Measurements from ENCODE around the gene PGAP6.
A peak's percentile ranks its signal among the peaks of the same experiment; 100 is the strongest.

Gene PGAP6

GRCh38 chr16:426906-427249, 45.1 kb upstream of the PGAP6 start:
- no peaks in the 10 kb centered on the region for H4K20me1 ChIP-seq (ENCODE audit: insufficient read depth, low read length)
- H3K27ac ChIP-seq (ENCODE audit: low read length), result no peak overlapping the region
- H3K4me2 ChIP-seq (ENCODE audit: low read depth, low read length), result peak overlapping the region; percentile 97
- H3K27me3 ChIP-seq (replicated peaks; ENCODE audit: insufficient read depth, low read length), result peaks cover 10% of the 10 kb centered on the region; the same call in 1 of the 2 replicates
- no peak for TF ChIP-seq CTCF (IDR thresholded peaks at IDR 0.05; ENCODE audit: low read length)
- no peak for TF ChIP-seq EZH2 (optimal IDR thresholded peaks at IDR 0.05; ENCODE audit: low read depth, low read length)
- no peak for TF ChIP-seq EZH2phosphoT487 (IDR thresholded peaks at IDR 0.05; ENCODE audit: low read length)
- no peaks in the 10 kb centered on the region for H3K36me3 ChIP-seq (replicated peaks; ENCODE audit: insufficient read depth, low read length)
- peak overlapping the region; percentile 72; the same call in 1 of the 2 replicates for H3K4me3 ChIP-seq (ENCODE audit: low read length)
- no peaks in the 10 kb centered on the region for H3K9me2 ChIP-seq (replicated peaks; ENCODE audit: insufficient read depth, low read length)
- no peaks in the 10 kb centered on the region for H3F3A ChIP-seq (ENCODE audit: insufficient read depth, low read length)
- no peaks in the 10 kb centered on the region for H3K9me3 ChIP-seq (replicated peaks; ENCODE audit: insufficient read depth, low read length)
- H2AFZ ChIP-seq (ENCODE audit: low read length), result no peak overlapping the region
- H3K79me2 ChIP-seq (ENCODE audit: low read length), result peaks cover 42% of the 10 kb centered on the region
- DNase-seq, result no peak
- H3K4me1 ChIP-seq (ENCODE audit: low read length), result peaks cover 12% of the 10 kb centered on the region
- H3K9ac ChIP-seq (ENCODE audit: low read length), result peak overlapping the region; percentile 40; the same call in 1 of the 2 replicates

GRCh38 chr16:426115-426905, 44.5 kb upstream of the PGAP6 start:
- Histone ChIP-seq H3K4me1 (ENCODE audit: low read length) (peaks cover 12% of the 10 kb centered on the region), H3K27ac (ENCODE audit: low read length) (no peak overlapping the region), H3K9me3 (replicated peaks; ENCODE audit: insufficient read depth, low read length) (no peaks in the 10 kb centered on the region), H4K20me1 (ENCODE audit: insufficient read depth, low read length) (no peaks in the 10 kb centered on the region), H3K79me2 (ENCODE audit: low read length) (peaks cover 42% of the 10 kb centered on the region), H3K9ac (ENCODE audit: low read length) (peak overlapping the region; percentile 40; the same call in 1 of the 2 replicates), H3K4me3 (ENCODE audit: low read length) (peak overlapping the region; percentile 72), H3K36me3 (replicated peaks; ENCODE audit: insufficient read depth, low read length) (no peaks in the 10 kb centered on the region), H3K27me3 (replicated peaks; ENCODE audit: insufficient read depth, low read length) (peaks cover 10% of the 10 kb centered on the region; the same call in 1 of the 2 replicates), H2AFZ (ENCODE audit: low read length) (peak overlapping the region; percentile 46), H3K9me2 (replicated peaks; ENCODE audit: insufficient read depth, low read length) (no peaks in the 10 kb centered on the region), H3F3A (ENCODE audit: insufficient read depth, low read length) (no peaks in the 10 kb centered on the region), H3K4me2 (ENCODE audit: low read depth, low read length) (peak overlapping the region; percentile 97)
- TF ChIP-seq CTCF (IDR thresholded peaks at IDR 0.05; ENCODE audit: low read length) (no peak), EZH2 (optimal IDR thresholded peaks at IDR 0.05; ENCODE audit: low read depth, low read length) (no peak), EZH2phosphoT487 (IDR thresholded peaks at IDR 0.05; ENCODE audit: low read length) (no peak)
- peak; percentile 10 for DNase-seq

- Histone ChIP-seq H3K79me2 (ENCODE audit: low read length) (peaks cover 38% of the 10 kb centered on the region), H3K36me3 (replicated peaks; ENCODE audit: insufficient read depth, low read length) (no peaks in the 10 kb centered on the region), H3K9ac (ENCODE audit: low read length) (no peak overlapping the region), H3K27me3 (replicated peaks; ENCODE audit: insufficient read depth, low read length) (peaks cover 14% of the 10 kb centered on the region; the same call in 1 of the 2 replicates), H3K4me2 (ENCODE audit: low read depth, low read length) (no peak overlapping the region), H4K20me1 (ENCODE audit: insufficient read depth, low read length) (no peaks in the 10 kb centered on the region), H3K27ac (ENCODE audit: low read length) (no peak overlapping the region), H3F3A (ENCODE audit: insufficient read depth, low read length) (no peaks in the 10 kb centered on the region), H2AFZ (ENCODE audit: low read length) (no peak overlapping the region), H3K4me3 (ENCODE audit: low read length) (no peak overlapping the region), H3K4me1 (ENCODE audit: low read length) (peaks cover 12% of the 10 kb centered on the region), H3K9me3 (replicated peaks; ENCODE audit: insufficient read depth, low read length) (no peaks in the 10 kb centered on the region), H3K9me2 (replicated peaks; ENCODE audit: insufficient read depth, low read length) (no peaks in the 10 kb centered on the region)
- no peak for DNase-seq
- no peak for TF ChIP-seq EZH2 (optimal IDR thresholded peaks at IDR 0.05; ENCODE audit: low read depth, low read length)
These were observed 43.9 kb upstream of the PGAP6 start for GRCh38 chr16:425740-426114.

Data from MM.1S (cell line).